Measurements from ENCODE around the gene MANEAL. TPM values are rescaled to one million over a fixed set of nuclear protein-coding genes. Genes with fewer than 3 reads are reported as not detected.

MANEAL gene
- total RNA-seq, 1 experiment from 2014 or later = 3.7 TPM

DNA sequence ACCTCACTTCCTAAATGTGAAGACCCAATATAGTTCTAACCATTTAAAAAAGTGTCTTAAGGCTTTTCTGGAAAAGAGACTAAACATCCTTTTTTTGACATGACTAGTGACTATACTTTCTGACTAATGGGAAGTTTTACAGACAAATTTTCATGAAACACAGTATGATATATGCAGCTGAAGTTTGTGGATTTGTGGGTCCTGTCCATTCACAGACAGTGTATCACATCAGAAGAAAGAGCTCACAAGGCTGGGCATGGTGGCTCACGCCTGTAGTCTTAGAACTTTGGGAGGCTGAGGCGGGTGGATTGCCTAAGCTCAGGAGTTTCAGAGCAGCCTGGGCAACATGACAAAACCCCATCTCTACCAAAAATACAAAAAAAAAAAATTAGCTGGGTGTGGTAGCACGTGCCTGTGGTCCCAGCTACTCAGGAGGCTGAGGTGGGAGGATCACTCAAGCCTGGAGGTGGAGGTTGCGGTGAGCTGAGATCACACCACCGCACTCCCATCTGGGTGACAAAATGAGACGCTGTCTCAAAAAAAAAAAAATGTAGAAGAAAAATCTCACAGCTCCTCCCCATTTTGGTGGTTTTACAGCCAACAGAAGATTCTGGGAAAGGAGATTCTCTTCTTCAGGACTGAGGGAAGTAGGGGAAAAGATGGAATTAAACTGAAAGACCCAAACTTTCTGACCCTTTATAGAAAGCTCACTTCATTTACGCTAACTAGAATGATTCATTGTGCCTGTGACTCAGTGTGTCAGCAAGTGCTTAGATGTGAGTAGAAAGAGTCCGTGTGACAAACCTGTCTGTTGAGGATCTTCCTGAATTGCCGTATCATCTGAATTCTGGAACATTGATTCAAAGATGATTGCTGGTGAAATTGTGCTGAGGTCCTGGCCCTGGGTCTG lies 29.5 kb downstream of the MANEAL start:
- no peak for DNase-seq (ENCODE audit: extremely low read depth, low read depth)

DNA sequence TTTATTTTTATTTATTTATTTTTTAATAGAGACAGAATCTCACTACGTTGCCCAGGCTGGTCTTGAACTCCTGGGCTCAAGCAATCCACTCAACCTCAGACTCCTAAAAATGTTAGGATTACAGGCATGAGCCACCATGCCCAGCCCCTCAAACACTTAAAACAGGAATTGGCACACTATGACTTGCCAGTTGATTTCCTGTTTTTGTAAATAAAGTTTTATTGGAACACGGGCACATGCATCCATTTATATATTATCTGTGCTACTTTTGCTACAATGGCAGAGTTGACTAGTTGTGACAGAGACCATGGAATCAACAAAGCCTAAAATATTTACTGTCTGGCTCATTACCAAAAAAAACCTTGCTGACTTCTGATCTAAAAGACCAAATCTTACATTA lies 30.4 kb downstream of the MANEAL start:
- DNase-seq (ENCODE audit: extremely low read depth, low read depth) = no peak

GRCh38 chr1:37825506-37825905 lies 31.9 kb downstream of the MANEAL start:
- no peak for DNase-seq (ENCODE audit: extremely low read depth, low read depth)

DNA sequence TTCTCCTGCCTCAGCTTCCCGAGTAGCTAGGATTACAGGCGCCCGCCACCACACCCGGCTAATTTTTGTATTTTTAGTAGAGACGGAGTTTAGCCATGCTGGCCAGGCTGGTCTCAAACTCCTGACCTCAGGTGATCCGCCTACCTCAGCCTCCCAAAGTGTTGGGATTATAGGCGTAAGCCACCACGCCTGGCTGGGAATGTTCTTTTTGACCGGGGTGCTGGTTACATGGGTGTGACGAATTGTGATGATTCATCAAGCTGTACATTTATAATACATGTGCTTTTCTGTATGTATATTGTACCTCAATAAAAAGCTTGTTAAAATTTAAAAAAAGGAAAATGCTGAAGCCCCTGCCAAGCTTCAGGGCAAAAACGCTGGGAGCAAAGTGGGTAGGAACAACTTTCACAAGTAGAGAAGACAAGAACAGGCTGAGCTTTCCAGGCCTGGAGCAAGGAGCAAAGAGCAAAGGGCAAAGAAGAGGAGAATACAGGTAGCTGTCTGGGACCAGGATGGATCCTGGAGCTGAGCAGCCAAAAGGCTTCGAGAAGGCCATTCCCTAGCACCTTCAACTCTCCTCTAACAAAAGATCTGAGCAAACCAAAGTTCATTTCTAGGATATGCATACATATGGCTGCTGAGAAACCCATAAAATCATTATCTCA lies 34.9 kb downstream of the MANEAL start:
- no peak for DNase-seq (ENCODE audit: extremely low read depth, low read depth)

DNA sequence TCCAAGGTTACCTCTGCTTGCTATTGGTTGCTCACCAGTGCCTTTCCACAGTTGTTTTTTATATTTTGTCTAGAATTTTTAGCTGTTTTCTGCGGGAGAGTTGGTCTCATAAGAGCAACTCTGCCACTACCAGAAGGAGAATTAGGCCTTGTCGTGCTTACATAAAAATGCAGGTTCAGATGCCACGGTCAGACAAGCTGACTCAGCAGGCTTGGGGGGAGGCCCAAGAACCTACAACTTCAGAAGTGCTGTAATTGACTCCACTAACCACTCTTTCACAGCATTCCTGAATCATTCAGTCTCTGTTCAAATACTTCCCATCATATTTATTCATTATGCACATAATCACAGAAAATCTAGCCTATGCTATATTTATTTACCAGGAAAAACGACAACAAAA lies 37.5 kb downstream of the MANEAL start:
- no peak for DNase-seq (ENCODE audit: extremely low read depth, low read depth)

GRCh38 chr1:37831809-37832208 lies 38.2 kb downstream of the MANEAL start:
- DNase-seq (ENCODE audit: extremely low read depth, low read depth) = no peak

GRCh38 chr1:37836788-37837187 lies 43.1 kb downstream of the MANEAL start:
- no peak for DNase-seq (ENCODE audit: extremely low read depth, low read depth)

DNA sequence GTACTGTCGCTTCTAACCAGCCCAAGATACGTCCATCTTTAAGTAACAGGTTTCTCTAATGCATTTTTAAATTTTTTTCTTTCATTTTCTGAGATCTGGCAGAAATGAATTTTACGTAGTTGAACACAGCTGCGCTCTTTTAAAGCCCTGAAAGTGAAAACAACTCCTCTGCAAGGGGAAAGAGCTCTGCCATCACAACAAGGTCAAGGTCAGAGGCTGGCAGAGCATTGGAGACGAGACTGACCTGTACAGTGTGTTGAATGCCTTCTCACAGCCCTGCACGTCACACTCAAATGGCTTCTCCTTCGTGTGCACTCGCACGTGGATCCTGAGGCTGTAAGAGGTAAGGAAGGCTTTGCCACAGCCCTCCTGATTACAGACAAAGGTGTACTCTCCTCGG lies 46.0 kb downstream of the MANEAL start:
- DNase-seq (ENCODE audit: extremely low read depth, low read depth) = no peak

DNA sequence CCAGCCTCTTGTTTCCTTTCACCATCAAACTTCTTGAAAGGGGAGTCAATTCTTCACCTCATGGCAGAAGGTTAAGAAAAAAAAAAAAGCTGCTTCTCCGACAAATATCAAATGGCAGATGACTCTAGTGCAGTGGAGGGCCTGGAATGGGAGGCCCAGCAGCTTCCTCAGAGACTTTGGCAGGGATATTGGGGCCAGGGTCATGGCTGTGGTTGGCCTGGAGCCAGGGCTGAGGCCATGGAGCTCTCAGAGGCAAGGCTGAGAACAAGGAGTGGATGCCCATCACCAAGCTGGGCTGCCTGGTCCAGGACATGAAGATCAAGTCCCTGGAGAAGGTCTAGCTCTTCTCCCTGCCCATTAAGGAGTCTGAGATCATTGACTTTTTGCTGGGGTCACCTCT lies 47.1 kb downstream of the MANEAL start:
- no peak for DNase-seq (ENCODE audit: extremely low read depth, low read depth)

- no peak for DNase-seq (ENCODE audit: extremely low read depth, low read depth)
These were observed 48.0 kb downstream of the MANEAL start for GRCh38 chr1:37841652-37842051.

DNA sequence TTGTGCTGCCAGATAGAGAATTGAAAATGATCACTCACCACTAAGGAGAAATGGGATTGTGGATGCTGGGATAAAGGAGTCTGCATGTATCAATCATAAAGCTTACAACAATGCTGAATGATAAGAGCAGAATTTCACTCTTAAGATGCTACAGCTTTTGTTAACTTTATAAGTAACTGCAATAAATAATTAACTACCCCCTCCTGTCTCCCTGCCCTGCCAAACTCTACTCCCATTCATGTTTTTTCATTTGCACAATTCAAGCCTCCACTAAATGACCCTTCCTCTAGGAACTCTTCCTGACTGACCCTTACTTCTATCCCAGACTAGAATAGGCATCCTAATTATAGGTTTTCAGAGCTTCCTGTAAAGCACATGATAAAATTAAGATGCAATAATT lies 50.9 kb downstream of the MANEAL start:
- no peak for DNase-seq (ENCODE audit: extremely low read depth, low read depth)

GRCh38 chr1:37845049-37845646 lies 51.5 kb downstream of the MANEAL start:
- no peak for DNase-seq (ENCODE audit: extremely low read depth, low read depth)

- DNase-seq (ENCODE audit: extremely low read depth, low read depth) = no peak
These were observed 52.1 kb downstream of the MANEAL start for GRCh38 chr1:37845786-37846185.

- DNase-seq (ENCODE audit: extremely low read depth, low read depth) = no peak
These were observed 53.1 kb downstream of the MANEAL start for GRCh38 chr1:37846647-37847339.

- DNase-seq (ENCODE audit: extremely low read depth, low read depth) = no peak
These were observed 55.8 kb downstream of the MANEAL start for GRCh38 chr1:37849480-37849879.

- no peak for DNase-seq (ENCODE audit: extremely low read depth, low read depth)
These were observed 56.8 kb downstream of the MANEAL start for GRCh38 chr1:37850352-37850955.

Other genes starting within 250 kb of the MANEAL start
- gene SNIP1, start 239.6 kb upstream of the MANEAL start, total RNA-seq (2014; rRNA removed; shearing (Covaris generic)) = 8.6 and 9.1 TPM in 2 replicates
- not detected in 2 replicates for gene DNALI1, start 236.9 kb upstream of the MANEAL start, total RNA-seq (2014; rRNA removed; shearing (Covaris generic))
- gene GNL2, start 197.9 kb upstream of the MANEAL start, total RNA-seq (2014; rRNA removed; shearing (Covaris generic)) = 34.8 and 50.8 TPM in 2 replicates
- not detected in 2 replicates for gene RSPO1, start 159.0 kb upstream of the MANEAL start, total RNA-seq (2014; rRNA removed; shearing (Covaris generic))
- 19.5 and 23.9 TPM in 2 replicates for gene CDCA8, start 101.3 kb upstream of the MANEAL start, total RNA-seq (2014; rRNA removed; shearing (Covaris generic))
- 0.05 and 0.43 TPM in 2 replicates for gene EPHA10, start 28.7 kb upstream of the MANEAL start, total RNA-seq (2014; rRNA removed; shearing (Covaris generic))
- 18.7 and 19.8 TPM in 2 replicates for gene C1orf122, start 13.9 kb downstream of the MANEAL start, total RNA-seq (2014; rRNA removed; shearing (Covaris generic))
- 39.3 and 45.6 TPM in 2 replicates for gene YRDC, start 14.4 kb downstream of the MANEAL start, total RNA-seq (2014; rRNA removed; shearing (Covaris generic))
- gene MTF1, start 65.7 kb downstream of the MANEAL start, total RNA-seq (2014; rRNA removed; shearing (Covaris generic)) = 2.6 and 2.9 TPM in 2 replicates
- gene INPP5B, start 153.2 kb downstream of the MANEAL start, total RNA-seq (2014; rRNA removed; shearing (Covaris generic)) = 5.0 and 5.6 TPM in 2 replicates
- gene SF3A3, start 196.2 kb downstream of the MANEAL start, total RNA-seq (2014; rRNA removed; shearing (Covaris generic)) = 54.8 and 56.1 TPM in 2 replicates
- 0.92 and 1.2 TPM in 2 replicates for gene FHL3, start 211.7 kb downstream of the MANEAL start, total RNA-seq (2014; rRNA removed; shearing (Covaris generic))
- 43.4 and 47.5 TPM in 2 replicates for gene UTP11, start 218.9 kb downstream of the MANEAL start, total RNA-seq (2014; rRNA removed; shearing (Covaris generic))

Data from NCI-H460 (cell line).